ACHN (cell line): ENCODE measurements around the gene SLC9A8.

Source experiments
- DNase-seq: peaks from one replicate; pipeline ENCODE4 v3.0.0-alpha.2; 2015
- in situ Hi-C: cut with HindIII; loops from 2 replicates; pipeline ENCODE4 v1.10.0; 2017; ENCODE audit warnings: low sequenced_read_pairs, low pct_ligation_motif_present, low pct_unique_long_range_greater_than_20kb

The SLC9A8 gene

GRCh38 chr20:49832632-49833327, 20.2 kb downstream of the SLC9A8 start:
- in situ Hi-C loops, result loop anchor here (25.0 kb wide), 1 partner anchor 170 kb away; no protein-coding TSS in a partner anchor
- DNase-seq, result no peak

DNA sequence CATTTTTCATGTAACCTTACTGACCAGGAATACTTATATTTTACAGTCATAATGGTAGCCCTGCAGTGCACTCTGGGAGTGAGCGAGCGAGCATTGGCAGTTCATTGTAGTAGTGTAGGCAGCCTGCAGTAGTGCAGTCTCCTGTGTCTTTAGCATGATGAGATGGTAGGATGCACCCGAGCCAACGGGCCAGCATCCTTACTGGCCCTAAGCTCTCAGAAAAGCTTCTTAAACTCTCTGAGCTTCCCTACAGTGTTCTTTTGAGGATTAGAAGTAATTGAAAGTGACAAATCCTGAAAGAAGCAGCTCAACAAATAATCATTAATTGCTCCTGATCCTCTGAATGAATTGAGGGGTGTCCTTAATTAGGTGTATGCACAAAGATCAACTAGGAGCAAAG, 20.9 kb downstream of the SLC9A8 start:
- in situ Hi-C loops, result loop anchor here (25.0 kb wide), 1 partner anchor 171 kb away; no protein-coding TSS in a partner anchor
- no peak for DNase-seq

GRCh38 chr20:49835031-49835430, 22.4 kb downstream of the SLC9A8 start:
- in situ Hi-C loops, result loop anchor here (25.0 kb wide), 1 partner anchor 173 kb away; no protein-coding TSS in a partner anchor
- DNase-seq, result no peak

GRCh38 chr20:49838546-49838945, 25.9 kb downstream of the SLC9A8 start:
- DNase-seq, result no peak
- in situ Hi-C loops, result loop anchor here (25.0 kb wide), 1 partner anchor 176 kb away; no protein-coding TSS in a partner anchor

DNA sequence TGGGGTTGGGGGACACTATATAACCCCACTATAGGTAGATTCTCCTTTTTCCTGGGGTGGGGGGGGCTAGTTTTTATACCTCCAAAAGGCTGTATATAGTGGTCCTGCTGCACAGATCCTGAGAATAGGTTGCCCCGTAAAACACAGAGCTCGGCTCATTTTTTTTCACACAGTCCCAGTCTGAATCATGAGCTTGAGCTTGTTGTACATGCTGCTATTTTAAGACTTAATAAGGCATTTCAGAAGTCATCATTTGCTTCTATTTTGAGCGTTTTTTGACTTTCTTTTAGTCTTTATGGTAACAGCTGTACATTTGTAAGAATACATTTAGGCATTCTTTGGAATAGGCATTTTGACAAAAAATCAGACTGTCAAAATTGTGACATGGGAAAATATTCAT, 30.5 kb downstream of the SLC9A8 start:
- DNase-seq, result no peak
- in situ Hi-C loops, result loop anchor here (25.0 kb wide), 1 partner anchor 181 kb away; no protein-coding TSS in a partner anchor

DNA sequence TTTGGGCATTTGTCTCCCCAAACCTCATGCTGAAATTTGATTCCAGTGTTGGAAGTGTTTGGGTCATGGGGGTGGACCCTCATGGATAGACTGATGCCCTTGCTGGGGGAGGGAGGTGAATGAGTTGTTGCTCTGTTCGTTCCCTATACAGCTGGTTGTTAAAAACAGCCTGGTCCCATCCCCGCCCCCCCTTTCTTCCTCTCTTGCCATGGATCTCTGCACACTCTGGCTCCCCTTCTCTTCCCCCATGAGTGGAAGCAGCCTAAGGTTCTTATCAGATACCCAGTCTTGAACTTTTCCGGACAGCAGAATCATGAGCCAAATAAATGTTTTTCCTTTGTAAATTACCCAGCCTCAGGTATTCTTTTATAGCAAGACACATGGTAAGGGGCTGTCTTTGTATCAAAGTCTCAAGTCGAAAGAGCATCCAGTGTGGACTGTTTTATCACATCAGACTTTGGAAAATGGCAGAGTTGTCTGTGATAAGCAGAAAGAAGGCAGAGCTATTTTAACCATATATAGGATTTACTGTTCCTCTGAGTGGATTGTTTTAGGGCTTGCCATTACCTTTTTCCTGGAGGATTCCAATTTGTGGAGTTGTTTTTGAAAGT, 31.2 kb downstream of the SLC9A8 start:
- in situ Hi-C loops, result loop anchor here (25.0 kb wide), 1 partner anchor 182 kb away; no protein-coding TSS in a partner anchor
- DNase-seq, result no peak

DNA sequence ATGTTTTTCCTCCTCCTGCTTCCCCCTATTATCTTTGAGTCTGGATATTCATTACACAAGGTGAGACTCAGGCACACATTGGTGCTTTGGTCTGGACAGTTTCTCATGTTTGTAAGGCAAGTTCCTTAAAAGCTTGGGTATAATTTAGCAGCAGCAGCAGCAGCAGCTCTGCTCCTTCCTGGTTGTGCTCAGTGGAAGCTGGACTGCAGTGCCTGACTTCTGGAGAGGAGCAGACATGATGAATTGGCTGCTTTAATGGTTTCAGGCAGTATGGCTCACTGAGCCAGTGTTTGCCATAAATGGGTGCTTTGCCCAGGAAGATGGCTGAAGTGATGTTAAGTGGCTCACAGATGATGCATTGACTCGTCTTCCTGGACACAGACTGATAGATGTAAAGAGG, 32.4 kb downstream of the SLC9A8 start:
- no peak for DNase-seq
- in situ Hi-C loops, result loop anchor here (25.0 kb wide), 1 partner anchor 183 kb away; no protein-coding TSS in a partner anchor

DNA sequence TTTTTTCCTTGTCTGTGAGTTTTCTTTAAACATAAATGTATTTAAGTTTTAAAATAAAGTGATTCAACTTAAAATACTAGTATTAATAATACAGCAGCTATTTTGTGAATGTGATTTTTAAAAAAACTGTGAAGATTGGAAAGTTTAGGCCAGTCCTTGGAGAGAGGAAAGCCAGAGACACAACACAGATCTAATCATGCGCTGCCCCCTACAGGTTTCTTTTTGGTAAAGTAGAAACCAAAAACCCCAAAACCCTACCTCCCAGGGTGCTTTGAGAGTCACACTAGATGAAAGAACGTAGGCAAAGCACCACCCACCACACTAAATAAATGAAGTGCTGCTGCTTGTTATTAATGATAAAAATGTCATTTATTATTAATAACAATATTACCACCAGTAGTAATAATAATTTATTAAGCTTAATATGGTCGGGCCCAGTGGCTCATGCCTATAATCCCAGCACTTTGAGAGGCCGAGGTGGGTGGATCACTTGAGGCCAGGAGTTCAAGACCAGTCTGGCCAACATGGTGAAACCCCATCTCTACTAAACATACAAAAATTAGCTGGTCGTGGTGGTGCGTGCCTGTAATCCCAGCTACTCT, 33.7 kb downstream of the SLC9A8 start:
- in situ Hi-C loops, result loop anchor here (25.0 kb wide), 1 partner anchor 184 kb away; no protein-coding TSS in a partner anchor
- peak; percentile 62 for DNase-seq

GRCh38 chr20:49850463-49851230, 38.0 kb downstream of the SLC9A8 start:
- DNase-seq, result no peak
- in situ Hi-C loops, result no loop called here

- no peak for DNase-seq
- in situ Hi-C loops, result no loop called here
Measured at GRCh38 chr20:49851231-49851705, 38.6 kb downstream of the SLC9A8 start.

DNA sequence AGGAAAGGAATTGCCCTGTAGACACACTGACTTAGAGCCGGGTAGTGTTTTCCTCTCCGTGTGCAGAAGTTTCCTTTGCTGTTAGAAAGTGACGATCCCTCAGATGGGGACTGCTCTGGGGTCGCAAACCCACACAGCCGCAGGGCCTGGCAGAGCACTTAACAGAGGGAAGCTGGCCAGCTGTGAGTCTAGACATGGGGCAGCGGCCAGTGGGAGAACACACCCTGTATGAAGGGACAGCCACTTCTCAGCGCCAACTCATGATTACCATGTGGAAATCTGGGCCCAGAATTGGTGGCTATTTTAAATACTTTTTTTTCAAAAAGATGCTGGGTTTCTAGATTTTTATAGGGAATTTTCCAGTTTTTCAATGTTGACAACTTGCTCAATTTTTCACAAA, 39.4 kb downstream of the SLC9A8 start:
- DNase-seq, result no peak
- in situ Hi-C loops, result no loop called here

GRCh38 chr20:49852522-49853080, 40.0 kb downstream of the SLC9A8 start:
- DNase-seq, result no peak
- in situ Hi-C loops, result no loop called here

GRCh38 chr20:49853640-49854039, 41.0 kb downstream of the SLC9A8 start:
- in situ Hi-C loops, result no loop called here
- DNase-seq, result peak; percentile 53

- no peak for DNase-seq
- in situ Hi-C loops, result no loop called here
Measured at GRCh38 chr20:49854190-49854875, 41.7 kb downstream of the SLC9A8 start.

GRCh38 chr20:49856904-49857303, 44.3 kb downstream of the SLC9A8 start:
- DNase-seq, result no peak
- in situ Hi-C loops, result no loop called here

- no peak for DNase-seq
- in situ Hi-C loops, result no loop called here
Measured at GRCh38 chr20:49858076-49858585, 45.5 kb downstream of the SLC9A8 start.

- DNase-seq, result no peak
- in situ Hi-C loops, result no loop called here
Measured at GRCh38 chr20:49859011-49859410, 46.4 kb downstream of the SLC9A8 start.

DNA sequence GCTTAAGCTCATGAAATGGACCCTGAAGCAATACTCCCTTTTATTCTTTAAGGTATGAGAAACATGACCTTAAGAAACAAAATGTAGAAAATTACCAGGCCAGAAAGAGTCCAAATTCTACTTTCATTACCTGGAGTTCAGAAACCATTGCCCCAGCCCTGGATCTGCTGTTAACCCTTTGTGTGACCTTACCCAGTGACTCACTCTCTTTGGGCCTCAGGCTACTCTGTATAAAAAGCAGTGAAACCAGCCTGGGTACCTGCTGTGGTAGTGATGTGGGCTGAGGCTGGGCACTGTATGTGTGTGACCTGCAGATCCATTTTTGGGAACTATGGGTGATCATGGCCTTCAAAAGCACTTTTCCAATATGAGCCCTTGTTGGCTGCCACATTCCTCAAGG, 47.2 kb downstream of the SLC9A8 start:
- DNase-seq, result no peak
- in situ Hi-C loops, result no loop called here
